HG03432 (cell line): ENCODE data around the gene MPZL3.
"Not testable (repeated sequence)": the region's sequence is repeated elsewhere in the genome, so short reads cannot be mapped to it uniquely, and the experiment has no call there.

ENCODE experiments used
- ATAC-seq: cut with Tn5 transposase; IDR thresholded peaks from one replicate; pipeline ENCODE4 v1.9.1; 2021; ENCODE audit warnings: mild to moderate bottlenecking, moderate library complexity; ENCODE audit not compliant: unreplicated experiment

Gene MPZL3

DNA sequence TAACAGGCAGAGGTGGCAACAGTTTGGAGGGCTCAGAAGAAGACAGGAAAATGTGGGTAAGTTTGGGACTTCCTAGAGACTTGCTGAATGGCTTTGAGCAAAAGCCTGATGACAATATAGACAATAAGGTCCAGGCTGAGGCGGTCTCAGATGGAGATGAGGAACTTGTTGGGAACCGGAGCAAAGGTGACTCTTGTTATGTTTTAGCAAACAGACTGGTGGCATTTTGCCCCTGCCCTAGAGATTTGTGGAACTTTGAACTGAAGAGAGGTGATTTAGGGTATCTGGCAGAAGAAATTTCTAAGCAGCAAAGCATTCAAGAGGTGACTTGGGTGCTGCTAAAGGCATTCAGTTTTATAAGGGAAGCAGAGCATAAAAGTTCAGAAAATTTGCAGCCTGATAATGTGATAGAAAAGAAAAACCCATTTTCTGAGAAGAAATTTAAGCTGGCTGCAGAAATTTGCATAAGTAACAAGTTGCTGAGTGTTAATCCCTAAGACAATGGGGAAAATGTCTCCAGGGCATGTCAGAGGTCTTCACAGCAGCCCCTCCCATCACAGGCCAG, 61.1 kb downstream of the MPZL3 start:
- not testable (repeated sequence) for ATAC-seq

DNA sequence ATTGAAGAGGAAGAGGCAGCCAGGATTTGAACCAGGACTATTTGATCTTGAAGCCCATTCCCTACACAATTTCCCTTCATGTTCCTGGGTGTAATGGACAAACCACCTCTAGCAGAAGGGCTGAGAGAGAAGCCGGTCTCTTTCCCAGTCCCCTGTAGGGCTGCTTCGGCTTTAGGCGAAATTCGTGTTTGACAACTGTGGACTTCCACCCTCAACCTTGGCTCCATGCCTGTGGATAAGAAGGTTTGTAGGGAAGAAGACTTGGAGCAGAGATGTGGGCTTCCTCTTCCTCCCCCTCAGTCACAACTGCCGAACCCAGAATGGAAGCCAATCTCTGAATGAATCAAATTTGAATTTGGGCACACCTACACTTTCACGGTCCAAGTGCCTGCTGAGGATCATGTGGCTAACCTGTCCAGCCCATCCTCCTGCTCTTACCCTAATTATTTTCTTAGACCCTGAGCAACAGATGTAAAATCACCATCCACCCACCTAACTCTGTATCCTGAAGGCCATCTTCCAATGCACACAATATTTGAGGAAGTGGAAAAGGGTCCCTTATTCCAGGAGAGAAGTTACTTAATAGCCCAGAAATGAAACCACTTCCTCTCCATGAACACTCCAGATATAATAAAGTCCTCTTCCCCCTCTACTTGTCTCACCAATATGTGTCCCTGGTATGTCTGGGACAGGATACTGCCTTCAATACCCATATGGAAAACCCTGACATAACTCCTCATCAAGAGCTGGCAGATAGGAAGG, 65.6 kb downstream of the MPZL3 start:
- no peak for ATAC-seq

- no peak for ATAC-seq
Observed at GRCh38 chr11:118184784-118185579, 67.2 kb downstream of the MPZL3 start.

DNA sequence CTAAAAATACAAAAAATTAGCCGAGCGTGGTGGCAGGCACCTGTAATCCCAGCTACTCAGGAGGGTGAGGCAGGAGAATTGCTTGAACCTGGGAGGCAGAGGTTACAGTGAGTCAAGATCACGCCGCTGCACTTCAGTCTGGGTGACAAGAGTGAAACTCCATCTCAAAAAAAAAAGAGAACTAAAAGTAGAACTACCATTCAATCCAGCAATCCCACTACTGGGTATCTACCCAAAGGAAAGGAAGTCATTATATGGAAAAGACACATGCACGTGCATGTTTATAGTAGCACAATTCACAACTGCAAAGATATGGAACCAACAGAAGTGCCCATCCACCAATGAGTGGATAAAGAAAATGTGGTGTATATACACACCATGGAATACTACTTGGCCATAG, 68.5 kb downstream of the MPZL3 start:
- not testable (repeated sequence) for ATAC-seq

DNA sequence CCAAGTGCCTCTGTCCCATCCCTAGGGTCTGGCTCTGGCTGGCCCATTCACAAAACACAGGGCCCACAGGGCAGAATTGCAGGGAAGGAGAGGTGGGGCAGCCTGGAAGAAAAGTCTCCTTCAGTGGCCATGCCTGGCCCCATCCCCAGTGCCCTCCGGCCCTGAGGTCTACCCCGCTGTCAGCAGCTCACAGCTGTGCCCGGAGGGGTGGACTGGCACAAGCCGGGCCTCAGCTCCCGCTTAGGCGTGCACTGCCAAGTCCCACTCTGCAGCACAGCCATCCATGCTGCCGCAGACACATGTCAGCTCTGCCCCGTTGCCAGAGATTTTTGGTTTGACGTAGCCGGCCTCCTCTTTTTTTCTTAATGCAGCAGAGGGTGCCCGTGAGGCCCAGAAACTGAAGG, 71.9 kb downstream of the MPZL3 start:
- ATAC-seq, result no peak

DNA sequence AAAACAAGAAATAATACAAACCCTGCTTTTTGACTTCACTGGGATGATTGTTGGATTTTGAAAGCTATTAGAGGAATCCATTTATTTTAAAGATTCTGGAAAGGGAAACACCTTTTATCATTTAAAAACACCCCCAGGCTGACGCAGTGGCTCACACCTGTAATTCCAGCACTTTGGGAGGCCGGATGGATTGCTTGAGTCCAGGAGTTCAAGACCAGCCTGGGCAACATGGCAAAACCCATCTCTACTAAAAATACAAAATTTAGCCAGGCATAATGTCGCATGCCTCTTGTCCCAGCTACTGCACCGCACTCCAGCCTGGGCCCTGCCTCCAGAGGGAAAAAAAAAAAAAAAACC, 75.4 kb downstream of the MPZL3 start:
- ATAC-seq, result no peak
